ENCODE data around the gene LASP1.

- TF ChIP-seq CTCF (IDR thresholded peaks at IDR 0.05) = no peak
- no peak for TF ChIP-seq TAF1 (IDR thresholded peaks at IDR 0.05; ENCODE audit: borderline replicate concordance, low read depth, low read length)
- no peak for TF ChIP-seq SMC3 (IDR thresholded peaks at IDR 0.05; ENCODE audit: low read depth, low read length)
- TF ChIP-seq MAX (IDR thresholded peaks at IDR 0.05; ENCODE audit: low read depth) = no peak
- TF ChIP-seq FOXM1 (IDR thresholded peaks at IDR 0.05; ENCODE audit: low read depth) = no peak
- no peak for TF ChIP-seq REST (IDR thresholded peaks at IDR 0.05; ENCODE audit: low read depth, low read length)
- TF ChIP-seq RAD21 (IDR thresholded peaks at IDR 0.05; ENCODE audit: low read length) = no peak
- TF ChIP-seq MXI1 (IDR thresholded peaks at IDR 0.05; ENCODE audit: low read depth, low read length) = no peak
- no peak for TF ChIP-seq EP300 (IDR thresholded peaks at IDR 0.05; ENCODE audit: borderline replicate concordance in 1 of 2, low read depth in 1 of 2, low read length in 1 of 2)
- TF ChIP-seq RCOR1 (IDR thresholded peaks at IDR 0.05; ENCODE audit: low read length) = no peak
- TF ChIP-seq SIN3A (IDR thresholded peaks at IDR 0.05; ENCODE audit: borderline replicate concordance, low read depth, low read length) = no peak
Measured at GRCh38 chr17:38897671-38898290, 27.9 kb downstream of the LASP1 start.

All from SK-N-SH (cell line).